H9 (cell line): Measurements from ENCODE around the gene NDUFV1. TPM values are rescaled to one million over a fixed set of nuclear protein-coding genes. Genes with fewer than 3 reads are reported as not detected.

Experiments used
- DNase-seq: peaks from one replicate; pipeline ENCODE4 v3.0.0-alpha.2; 2017
- H2AFZ ChIP-seq: one replicate; pipeline ENCODE4 v1.6.1; 2013; ENCODE audit warnings: mild to moderate bottlenecking, low read length, control low read depth, moderate library complexity
- H2AK5ac ChIP-seq: 2 replicates; pipeline ENCODE4 v1.6.1; 2013; ENCODE audit warnings: low read length, control low read depth, mixed read lengths; ENCODE audit not compliant: insufficient read length
- H2BK120ac ChIP-seq: one replicate; pipeline ENCODE4 v1.6.1; 2013; ENCODE audit warnings: low read depth, mild to moderate bottlenecking, low read length, control low read depth, inconsistent platforms; ENCODE audit not compliant: poor library complexity, severe bottlenecking
- H2BK12ac ChIP-seq: 2 replicates; pipeline ENCODE4 v1.6.1; 2013; ENCODE audit warnings: low read length, control low read depth, mixed read lengths, low read depth; ENCODE audit not compliant: insufficient read length
- H2BK15ac ChIP-seq: 2 replicates; pipeline ENCODE4 v1.6.1; 2013; ENCODE audit warnings: low read depth, low read length, control low read depth
- H2BK20ac ChIP-seq: one replicate; pipeline ENCODE4 v1.6.1; 2013; ENCODE audit warnings: low read depth, mild to moderate bottlenecking, low read length, control low read depth, inconsistent platforms; ENCODE audit not compliant: poor library complexity, severe bottlenecking
- H2BK5ac ChIP-seq: 2 replicates; pipeline ENCODE4 v1.6.1; 2013; ENCODE audit warnings: low read length, control low read depth, mixed read lengths; ENCODE audit not compliant: insufficient read length
- H3K14ac ChIP-seq: 2 replicates; pipeline ENCODE4 v1.6.1; 2013; ENCODE audit warnings: low read length, control low read depth; ENCODE audit not compliant: insufficient read depth
- H3K18ac ChIP-seq: 2 replicates; pipeline ENCODE4 v1.6.1; 2013; ENCODE audit warnings: low read depth, mild to moderate bottlenecking, mixed read lengths, low read length, control low read depth; ENCODE audit not compliant: insufficient read length
- H3K23ac ChIP-seq: 2 replicates; pipeline ENCODE4 v1.6.1; 2013; ENCODE audit warnings: low read length, control low read depth, mixed read lengths, low read depth; ENCODE audit not compliant: insufficient read length
- H3K23me2 ChIP-seq: 2 replicates; pipeline ENCODE4 v1.6.1; 2013; ENCODE audit warnings: low read depth, mild to moderate bottlenecking, mixed read lengths, low read length, control low read depth; ENCODE audit not compliant: insufficient read length, poor library complexity, severe bottlenecking
- H3K27ac ChIP-seq: 2 replicates; pipeline ENCODE4 v1.5.1; 2013; ENCODE audit warnings: low read length, control low read depth, mixed read lengths, low read depth; ENCODE audit not compliant: insufficient read length
- H3K27me3 ChIP-seq: 2 replicates; pipeline ENCODE4 v1.6.1; 2013; ENCODE audit warnings: low read length, control low read depth, inconsistent platforms; ENCODE audit not compliant: insufficient read depth
- H3K4ac ChIP-seq: 2 replicates; pipeline ENCODE4 v1.6.1; 2013; ENCODE audit warnings: low read depth, mild to moderate bottlenecking, control low read depth, inconsistent platforms, low read length, moderate library complexity
- H3K4me1 ChIP-seq: 2 replicates; pipeline ENCODE4 v1.6.1; 2013; ENCODE audit warnings: low read length, control low read depth, inconsistent platforms; ENCODE audit not compliant: insufficient read depth
- H3K4me2 ChIP-seq: 2 replicates; pipeline ENCODE4 v1.6.1; 2013; ENCODE audit warnings: low read length, control low read depth, mixed read lengths; ENCODE audit not compliant: insufficient read length, insufficient read depth
- H3K56ac ChIP-seq: 2 replicates; pipeline ENCODE4 v1.6.1; 2013; ENCODE audit warnings: low read depth, mild to moderate bottlenecking, mixed read lengths, low read length, control low read depth; ENCODE audit not compliant: insufficient read length
- H3K79me1 ChIP-seq: 2 replicates; pipeline ENCODE4 v1.6.1; 2013; ENCODE audit warnings: low read depth, mild to moderate bottlenecking, moderate library complexity, low read length, control low read depth, inconsistent platforms; ENCODE audit not compliant: insufficient read depth, poor library complexity, severe bottlenecking
- H3K79me2 ChIP-seq: 2 replicates; pipeline ENCODE4 v1.6.1; 2013; ENCODE audit warnings: low read length, control low read depth, inconsistent platforms; ENCODE audit not compliant: insufficient read depth
- H3K9ac ChIP-seq: 2 replicates; pipeline ENCODE4 v1.6.1; 2013; ENCODE audit warnings: low read length, control low read depth, mixed read lengths; ENCODE audit not compliant: insufficient read length; ENCODE audit errors: extremely low read depth
- H3K9me3 ChIP-seq: one replicate; pipeline ENCODE4 v1.6.1; 2013; ENCODE audit warnings: low read depth, low read length, inconsistent platforms; ENCODE audit not compliant: control insufficient read depth
- H3T11ph ChIP-seq: one replicate; pipeline ENCODE4 v1.6.1; 2013; ENCODE audit warnings: mild to moderate bottlenecking, low read length, control low read depth, inconsistent platforms
- H4K20me1 ChIP-seq: one replicate; pipeline ENCODE4 v1.6.1; 2013; ENCODE audit not compliant: control insufficient read depth, insufficient read length, insufficient read depth
- H4K5ac ChIP-seq: 2 replicates; pipeline ENCODE4 v1.6.1; 2013; ENCODE audit warnings: low read depth, mild to moderate bottlenecking, mixed read lengths, low read length, control low read depth; ENCODE audit not compliant: insufficient read length
- H4K8ac ChIP-seq: replicated peaks from 2 replicates; pipeline ENCODE4 v1.6.1; 2013; ENCODE audit warnings: low read length, control low read depth, mixed read lengths, low read depth; ENCODE audit not compliant: insufficient read length
- H4K91ac ChIP-seq: 2 replicates; pipeline ENCODE4 v1.6.1; 2013; ENCODE audit warnings: low read depth, mild to moderate bottlenecking, moderate library complexity, mixed read lengths, low read length, control low read depth; ENCODE audit not compliant: insufficient read length
- H3K27ac Mint-ChIP-seq, 3 experiments: 2 replicates in 2 of 3; 3 replicates in 1 of 3; pipeline ENCODE4 v1.8.0; 2020 to 2021; ENCODE audit warnings: mixed read lengths in 3 of 3, mild to moderate bottlenecking in 1 of 3, moderate library complexity in 1 of 3
- H3K27me3 Mint-ChIP-seq: 2 replicates; pipeline ENCODE4 v1.8.0; 2021; ENCODE audit warnings: low read depth, mild to moderate bottlenecking, moderate library complexity, mixed read lengths
- H3K36me3 Mint-ChIP-seq, 3 experiments: 2 replicates in 2 of 3; 3 replicates in 1 of 3; pipeline ENCODE4 v1.8.0; 2020 to 2021; ENCODE audit warnings: low read depth in 3 of 3, mixed read lengths in 3 of 3; ENCODE audit not compliant: insufficient read depth in 1 of 3
- H3K4me1 Mint-ChIP-seq, 2 experiments: 2 replicates each; pipeline ENCODE4 v1.8.0; 2020; ENCODE audit warnings: mixed read lengths in 2 of 2
- H3K4me3 Mint-ChIP-seq, 2 experiments: 2 replicates in 1 of 2; 3 replicates in 1 of 2; pipeline ENCODE4 v1.8.0; 2020 to 2021; ENCODE audit warnings: mild to moderate bottlenecking in 2 of 2, mixed read lengths in 2 of 2, moderate library complexity in 1 of 2
- H3K9me3 Mint-ChIP-seq, 2 experiments: 2 replicates in 1 of 2; 3 replicates in 1 of 2; pipeline ENCODE4 v1.8.0; 2020; ENCODE audit warnings: mild to moderate bottlenecking in 2 of 2, mixed read lengths in 2 of 2, moderate library complexity in 1 of 2
- WGBS: extraction: QIAGEN DNeasy Blood & Tissue Kit; methylation state at CpG from one replicate; pipeline ENCODE4 v1.1.7; 2013; ENCODE audit warnings: missing lambda C conversion rate, low lambda C conversion rate, mixed read lengths; ENCODE audit not compliant: insufficient read length; ENCODE audit errors: extremely low coverage; 5-methylcytosine and 5-hydroxymethylcytosine counted together
- total RNA-seq: library from RNA; stranded (reverse); gene quantifications from 2 replicates; pipeline ENCODE4 v1.2.1, GENCODE V29; 2021
- TF ChIP-seq, protein P1 (sequence below): fragments of 200-600 bp; sonication (generic); conservative IDR thresholded peaks from 3 replicates; pipeline ENCODE4 v1.8.0; 2021; ENCODE audit warnings: antibody characterized with exemption, mild to moderate bottlenecking

Gene NDUFV1
- total RNA-seq, 1 experiment from 2014 or later = 154 TPM

DNA sequence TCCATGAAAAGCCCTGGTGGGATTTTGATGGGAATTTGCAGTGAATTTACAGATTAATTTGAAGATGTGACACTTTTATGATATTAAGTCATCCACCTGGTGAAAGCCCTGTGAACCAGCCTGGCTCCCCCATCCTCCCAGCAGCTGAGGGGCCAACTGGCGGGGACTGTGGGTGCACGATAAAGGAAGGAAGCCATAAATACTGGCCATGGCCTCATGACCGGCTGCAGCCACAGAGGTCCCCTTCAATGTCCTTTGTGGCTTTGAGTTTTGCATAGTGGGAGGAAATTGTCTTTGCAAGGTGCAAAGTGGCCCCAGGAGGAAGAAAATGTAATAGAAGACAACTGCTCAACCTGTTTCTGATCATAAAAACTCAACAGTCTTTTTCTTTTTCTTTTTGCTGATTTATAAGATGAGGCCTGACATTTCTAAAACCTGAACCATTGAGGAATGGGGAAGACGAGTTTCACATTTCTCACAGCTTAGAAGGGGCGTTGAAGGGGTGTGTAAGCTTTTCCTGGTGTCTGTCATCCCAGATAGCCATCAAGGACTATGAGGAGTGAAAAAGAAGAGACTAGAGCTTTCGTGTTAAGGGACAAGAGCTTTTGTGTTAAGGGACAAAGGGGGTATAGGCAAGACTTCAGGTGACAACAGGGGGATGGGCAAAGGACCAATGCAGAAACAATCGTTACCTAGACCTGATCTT lies 6.3 kb upstream of the NDUFV1 start:
- no peak overlapping the region for H2BK15ac ChIP-seq
- Mint-ChIP-seq H3K27ac (no peak overlapping the region), H3K36me3 (peaks cover 2 to 20% (median 3%) of the 10 kb centered on the region in 3 experiments; a peak in 4 of 7 replicates), H3K4me3 (no peak overlapping the region), H3K27me3 (peaks cover 11% of the 10 kb centered on the region), H3K9me3 (peaks cover 25 to 30% of the 10 kb centered on the region in 2 experiments), H3K4me1 (peaks cover 22 to 31% of the 10 kb centered on the region in 2 experiments)
- no CpG with 5 or more reads among the region's 7 CpGs for WGBS
- no peak overlapping the region for H2AFZ ChIP-seq
- H3K18ac ChIP-seq = no peak overlapping the region
- no peak overlapping the region for H3K14ac ChIP-seq
- TF ChIP-seq, protein P1, sequence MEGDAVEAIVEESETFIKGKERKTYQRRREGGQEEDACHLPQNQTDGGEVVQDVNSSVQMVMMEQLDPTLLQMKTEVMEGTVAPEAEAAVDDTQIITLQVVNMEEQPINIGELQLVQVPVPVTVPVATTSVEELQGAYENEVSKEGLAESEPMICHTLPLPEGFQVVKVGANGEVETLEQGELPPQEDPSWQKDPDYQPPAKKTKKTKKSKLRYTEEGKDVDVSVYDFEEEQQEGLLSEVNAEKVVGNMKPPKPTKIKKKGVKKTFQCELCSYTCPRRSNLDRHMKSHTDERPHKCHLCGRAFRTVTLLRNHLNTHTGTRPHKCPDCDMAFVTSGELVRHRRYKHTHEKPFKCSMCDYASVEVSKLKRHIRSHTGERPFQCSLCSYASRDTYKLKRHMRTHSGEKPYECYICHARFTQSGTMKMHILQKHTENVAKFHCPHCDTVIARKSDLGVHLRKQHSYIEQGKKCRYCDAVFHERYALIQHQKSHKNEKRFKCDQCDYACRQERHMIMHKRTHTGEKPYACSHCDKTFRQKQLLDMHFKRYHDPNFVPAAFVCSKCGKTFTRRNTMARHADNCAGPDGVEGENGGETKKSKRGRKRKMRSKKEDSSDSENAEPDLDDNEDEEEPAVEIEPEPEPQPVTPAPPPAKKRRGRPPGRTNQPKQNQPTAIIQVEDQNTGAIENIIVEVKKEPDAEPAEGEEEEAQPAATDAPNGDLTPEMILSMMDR = no peak
- no peak overlapping the region for H3K56ac ChIP-seq
- H2BK20ac ChIP-seq = no peak overlapping the region
- no peak overlapping the region for H2BK120ac ChIP-seq
- no peaks in the 10 kb centered on the region for H3K9me3 ChIP-seq
- no peak overlapping the region for H2AK5ac ChIP-seq
- no peak overlapping the region for H3K9ac ChIP-seq
- no peaks in the 10 kb centered on the region for H4K20me1 ChIP-seq
- H3K79me1 ChIP-seq = no peaks in the 10 kb centered on the region
- H3K4me1 ChIP-seq = no peaks in the 10 kb centered on the region
- DNase-seq = no peak
- H3K79me2 ChIP-seq = no peaks in the 10 kb centered on the region
- no peak overlapping the region for H3K23ac ChIP-seq
- no peak overlapping the region for H3K4me2 ChIP-seq
- no peak overlapping the region for H4K91ac ChIP-seq
- no peak overlapping the region for H4K8ac ChIP-seq
- no peaks in the 10 kb centered on the region for H3K27me3 ChIP-seq
- no peak overlapping the region for H3K27ac ChIP-seq
- no peak overlapping the region for H3K4ac ChIP-seq
- no peak overlapping the region for H4K5ac ChIP-seq
- no peak overlapping the region for H2BK12ac ChIP-seq
- H2BK5ac ChIP-seq = no peak overlapping the region
- H3K23me2 ChIP-seq = no peaks in the 10 kb centered on the region
- no peak overlapping the region for H3T11ph ChIP-seq
